ENCODE data around the gene ZNF789.

Gene ZNF789

DNA sequence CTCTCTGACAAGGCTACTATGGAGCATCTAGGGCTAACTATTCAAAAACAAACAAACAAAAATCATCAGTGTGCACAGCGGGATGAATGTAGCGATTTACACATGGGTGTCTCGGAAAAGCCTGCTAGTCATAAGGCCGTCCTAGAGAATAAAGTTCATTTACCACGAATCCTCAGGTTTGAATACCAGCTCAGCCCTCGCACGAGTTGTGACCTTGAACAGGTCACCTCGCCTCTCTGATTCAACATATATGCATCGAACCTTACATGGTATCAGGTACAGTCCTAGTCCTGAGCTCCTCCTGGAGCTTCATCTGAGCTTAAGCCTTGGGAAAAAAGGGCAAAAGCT is 7.3 kb upstream of the ZNF789 start:
- H3K4ac ChIP-seq (ENCODE audit: low read length): no peak overlapping the region
- H2BK5ac ChIP-seq (ENCODE audit: low read length): no peak overlapping the region
- H3K23ac ChIP-seq (ENCODE audit: low read depth, low read length, poor library complexity): no peak overlapping the region
- H2AK5ac ChIP-seq (ENCODE audit: low read depth, low read length): no peak overlapping the region
- peak overlapping the region; percentile 97 for H3K18ac ChIP-seq (ENCODE audit: low read length)
- H2BK120ac ChIP-seq (ENCODE audit: low read depth, low read length): no peak overlapping the region
- H4K8ac ChIP-seq (ENCODE audit: low read depth, low read length): peak overlapping the region; percentile 77
- peaks cover 9% of the 10 kb centered on the region for H3K79me1 ChIP-seq (ENCODE audit: low read depth, low read length)
- H3K9ac ChIP-seq (ENCODE audit: low read depth, low read length, poor library complexity): peak overlapping the region; percentile 96
- peak overlapping the region; percentile 93 for H2AFZ ChIP-seq (ENCODE audit: low read length)
- peaks cover 0 to 1% of the 10 kb centered on the region in 2 donors for H3K4me1 ChIP-seq (ENCODE audit: control insufficient read depth in 2 of 2, insufficient read depth in 1 of 2, low read depth in 1 of 2, low read length in 2 of 2)
- H3K4me3 ChIP-seq (ENCODE audit: low read length in 2 of 2): peak overlapping the region; percentile 86 to 97
- H2BK12ac ChIP-seq (ENCODE audit: low read length): no peak overlapping the region
- no peak for DNase-seq (ENCODE audit: low spot score)
- H3K9me3 ChIP-seq (replicated peaks in 1 of 2; ENCODE audit: control insufficient read depth in 2 of 2, insufficient read depth in 1 of 2, low read depth in 1 of 2, low read length in 2 of 2): peaks cover 0 to 2% of the 10 kb centered on the region in 2 donors
- H4K91ac ChIP-seq (ENCODE audit: low read depth, low read length, poor library complexity): no peak overlapping the region
- peak overlapping the region; percentile 86 for H3K4me2 ChIP-seq (ENCODE audit: insufficient read depth, low read length, poor library complexity, severe bottlenecking)
- no peak overlapping the region for H3K27ac ChIP-seq (replicated peaks; ENCODE audit: low read length)
- no peak overlapping the region for H2BK15ac ChIP-seq (ENCODE audit: low read length)
- H3K36me3 ChIP-seq (replicated peaks in 1 of 2; ENCODE audit: control insufficient read depth in 2 of 2, insufficient read depth in 2 of 2, low read length in 2 of 2): peaks cover 12 to 25% of the 10 kb centered on the region in 2 donors
- H3K27me3 ChIP-seq (ENCODE audit: control insufficient read depth in 3 of 3, insufficient read depth in 3 of 3, low read depth in 1 of 3, low read length in 3 of 3): peaks cover 0 to 3% (median 0%) of the 10 kb centered on the region in 3 experiments
- no peak overlapping the region for H3K14ac ChIP-seq (ENCODE audit: low read length)
- no CpG with 5 or more reads among the region's 9 CpGs for WGBS, 2 donors (ENCODE audit: extremely low coverage in 2 of 2, insufficient read length in 2 of 2, insufficient replicate concordance in 1 of 2)

DNA sequence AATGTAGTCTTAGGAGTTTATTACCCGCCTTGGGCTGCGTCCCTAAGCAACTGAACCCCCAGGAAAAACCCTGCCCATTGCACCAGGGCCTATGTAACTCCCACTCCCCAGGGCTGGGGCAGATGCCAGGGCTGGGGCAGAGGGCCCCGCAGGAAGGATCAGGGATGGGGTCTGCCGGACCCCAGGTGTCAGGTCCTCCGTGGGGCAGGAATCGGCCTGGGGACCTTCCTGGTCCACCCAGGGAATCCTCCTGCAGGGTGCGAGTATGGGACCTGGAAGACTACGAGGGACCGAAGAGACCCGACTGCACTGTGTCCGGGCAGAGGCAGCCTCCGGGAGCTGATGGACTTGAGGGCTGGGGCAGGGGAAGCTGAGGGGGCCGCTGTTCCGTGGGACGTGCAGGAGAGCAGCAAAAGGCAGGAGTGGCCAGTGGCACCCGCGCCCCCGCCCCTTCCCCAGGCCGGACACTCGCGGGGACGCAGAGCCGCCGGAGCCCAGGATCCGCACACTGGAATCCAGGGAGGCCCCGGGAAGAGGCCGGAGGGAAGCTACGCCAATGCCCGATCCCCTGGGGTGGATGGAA is 4.3 kb upstream of the ZNF789 start:
- no CpG with 5 or more reads among the region's 29 CpGs for WGBS, 2 donors (ENCODE audit: extremely low coverage in 2 of 2, insufficient read length in 2 of 2, insufficient replicate concordance in 1 of 2)
- H2AK5ac ChIP-seq (ENCODE audit: low read depth, low read length): no peak overlapping the region
- H3K14ac ChIP-seq (ENCODE audit: low read length): no peak overlapping the region
- no peak overlapping the region for H3K4me2 ChIP-seq (ENCODE audit: insufficient read depth, low read length, poor library complexity, severe bottlenecking)
- no peak overlapping the region for H2AFZ ChIP-seq (ENCODE audit: low read length)
- peaks cover 0 to 1% of the 10 kb centered on the region in 2 donors for H3K4me1 ChIP-seq (ENCODE audit: control insufficient read depth in 2 of 2, insufficient read depth in 1 of 2, low read depth in 1 of 2, low read length in 2 of 2)
- no peak overlapping the region for H4K91ac ChIP-seq (ENCODE audit: low read depth, low read length, poor library complexity)
- no peak overlapping the region for H2BK120ac ChIP-seq (ENCODE audit: low read depth, low read length)
- H3K9ac ChIP-seq (ENCODE audit: low read depth, low read length, poor library complexity): no peak overlapping the region
- peaks cover 5 to 8% of the 10 kb centered on the region in 2 donors for H3K36me3 ChIP-seq (replicated peaks in 1 of 2; ENCODE audit: control insufficient read depth in 2 of 2, insufficient read depth in 2 of 2, low read length in 2 of 2)
- no peak overlapping the region for H2BK12ac ChIP-seq (ENCODE audit: low read length)
- DNase-seq (ENCODE audit: low spot score): no peak
- H2BK5ac ChIP-seq (ENCODE audit: low read length): no peak overlapping the region
- H3K4me3 ChIP-seq (ENCODE audit: low read length in 2 of 2): no peak overlapping the region
- peaks cover 5% of the 10 kb centered on the region for H3K79me1 ChIP-seq (ENCODE audit: low read depth, low read length)
- no peak overlapping the region for H3K18ac ChIP-seq (ENCODE audit: low read length)
- peaks cover 0 to 3% (median 0%) of the 10 kb centered on the region in 3 experiments for H3K27me3 ChIP-seq (ENCODE audit: control insufficient read depth in 3 of 3, insufficient read depth in 3 of 3, low read depth in 1 of 3, low read length in 3 of 3)
- H3K4ac ChIP-seq (ENCODE audit: low read length): no peak overlapping the region
- H3K27ac ChIP-seq (replicated peaks; ENCODE audit: low read length): no peak overlapping the region
- H4K8ac ChIP-seq (ENCODE audit: low read depth, low read length): no peak overlapping the region
- no peak overlapping the region for H3K23ac ChIP-seq (ENCODE audit: low read depth, low read length, poor library complexity)
- no peak overlapping the region for H2BK15ac ChIP-seq (ENCODE audit: low read length)
- H3K9me3 ChIP-seq (replicated peaks in 1 of 2; ENCODE audit: control insufficient read depth in 2 of 2, insufficient read depth in 1 of 2, low read depth in 1 of 2, low read length in 2 of 2): no peaks in the 10 kb centered on the region

DNA sequence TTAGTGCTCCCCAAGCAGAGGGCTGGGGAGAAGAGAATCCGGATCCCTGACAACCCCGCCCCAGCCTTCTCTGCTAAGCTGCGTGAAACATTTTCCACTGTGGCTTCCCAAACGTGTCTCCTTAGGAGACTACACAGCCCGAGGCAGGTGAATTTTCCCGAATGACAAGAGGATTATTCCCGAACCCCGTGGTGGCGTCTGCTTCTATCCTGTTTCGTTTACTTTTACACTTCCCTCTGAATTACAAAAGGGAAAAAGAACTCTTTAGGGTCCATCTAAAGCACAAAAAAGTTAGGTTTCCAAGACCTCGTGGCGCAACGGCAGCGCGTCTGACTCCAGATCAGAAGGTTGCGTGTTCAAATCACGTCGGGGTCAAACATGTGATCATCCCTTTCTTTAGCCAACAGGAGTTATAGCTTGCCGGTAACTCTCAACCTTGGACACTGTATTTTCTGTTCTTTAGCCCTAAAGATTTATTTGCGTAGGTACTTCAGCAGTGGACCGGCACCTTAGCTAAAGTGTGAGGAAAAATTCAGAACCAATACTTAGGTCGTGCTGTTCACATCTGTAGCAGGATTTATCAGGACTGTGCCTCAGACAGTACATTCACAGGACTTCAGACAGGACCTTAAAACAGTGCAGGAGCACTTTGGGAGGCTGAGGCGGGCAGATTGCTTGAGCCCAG is 3.2 kb upstream of the ZNF789 start:
- Histone ChIP-seq H3K23ac (ENCODE audit: low read depth, low read length, poor library complexity) (no peak overlapping the region), H2BK12ac (ENCODE audit: low read length) (no peak overlapping the region), H2BK120ac (ENCODE audit: low read depth, low read length) (no peak overlapping the region), H3K36me3 (replicated peaks in 1 of 2; ENCODE audit: control insufficient read depth in 2 of 2, insufficient read depth in 2 of 2, low read length in 2 of 2) (no peaks in the 10 kb centered on the region), H3K27me3 (ENCODE audit: control insufficient read depth in 3 of 3, insufficient read depth in 3 of 3, low read depth in 1 of 3, low read length in 3 of 3) (peaks cover 0 to 3% (median 0%) of the 10 kb centered on the region in 3 experiments), H3K4me1 (ENCODE audit: control insufficient read depth in 2 of 2, insufficient read depth in 1 of 2, low read depth in 1 of 2, low read length in 2 of 2) (peaks cover 1 to 2% of the 10 kb centered on the region in 2 donors), H3K18ac (ENCODE audit: low read length) (no peak overlapping the region), H3K4me3 (ENCODE audit: low read length in 2 of 2) (no peak overlapping the region), H3K4ac (ENCODE audit: low read length) (no peak overlapping the region), H2AK5ac (ENCODE audit: low read depth, low read length) (no peak overlapping the region), H2BK5ac (ENCODE audit: low read length) (no peak overlapping the region), H3K9ac (ENCODE audit: low read depth, low read length, poor library complexity) (no peak overlapping the region), H2AFZ (ENCODE audit: low read length) (peak overlapping the region; percentile 75), H3K79me1 (ENCODE audit: low read depth, low read length) (peaks cover 5% of the 10 kb centered on the region), H3K9me3 (replicated peaks in 1 of 2; ENCODE audit: control insufficient read depth in 2 of 2, insufficient read depth in 1 of 2, low read depth in 1 of 2, low read length in 2 of 2) (no peaks in the 10 kb centered on the region), H4K8ac (ENCODE audit: low read depth, low read length) (peak overlapping the region; percentile 19), H3K4me2 (ENCODE audit: insufficient read depth, low read length, poor library complexity, severe bottlenecking) (no peak overlapping the region), H2BK15ac (ENCODE audit: low read length) (no peak overlapping the region), H4K91ac (ENCODE audit: low read depth, low read length, poor library complexity) (no peak overlapping the region), H3K27ac (replicated peaks; ENCODE audit: low read length) (no peak overlapping the region), H3K14ac (ENCODE audit: low read length) (no peak overlapping the region)
- no CpG with 5 or more reads among the region's 23 CpGs for WGBS, 2 donors (ENCODE audit: extremely low coverage in 2 of 2, insufficient read length in 2 of 2, insufficient replicate concordance in 1 of 2)
- DNase-seq (ENCODE audit: low spot score): no peak

DNA sequence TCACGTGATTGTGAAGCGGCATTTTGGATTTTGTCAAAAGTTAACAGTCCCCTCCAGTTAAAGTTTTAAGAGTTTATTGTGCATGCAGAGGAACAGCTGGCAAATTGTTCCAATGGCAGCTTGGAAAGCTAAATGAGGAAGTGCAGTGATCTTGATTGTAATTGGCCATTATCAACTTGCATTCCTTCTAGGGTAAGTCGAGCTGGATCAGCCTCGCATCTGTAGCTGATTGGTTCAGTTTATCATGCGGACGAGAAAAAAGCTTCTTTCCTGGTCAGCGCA is 566 bp downstream of the ZNF789 start:
- Histone ChIP-seq H4K91ac (ENCODE audit: low read depth, low read length, poor library complexity) (no peak overlapping the region), H2BK120ac (ENCODE audit: low read depth, low read length) (no peak overlapping the region), H3K79me1 (ENCODE audit: low read depth, low read length) (no peaks in the 10 kb centered on the region), H3K18ac (ENCODE audit: low read length) (no peak overlapping the region), H4K8ac (ENCODE audit: low read depth, low read length) (no peak overlapping the region), H2BK15ac (ENCODE audit: low read length) (no peak overlapping the region), H3K4me2 (ENCODE audit: insufficient read depth, low read length, poor library complexity, severe bottlenecking) (peak overlapping the region; percentile 81), H2AK5ac (ENCODE audit: low read depth, low read length) (no peak overlapping the region), H2AFZ (ENCODE audit: low read length) (peak overlapping the region; percentile 90), H3K14ac (ENCODE audit: low read length) (no peak overlapping the region), H3K4me1 (ENCODE audit: control insufficient read depth in 2 of 2, insufficient read depth in 1 of 2, low read depth in 1 of 2, low read length in 2 of 2) (peaks cover 0 to 2% of the 10 kb centered on the region in 2 donors), H2BK5ac (ENCODE audit: low read length) (no peak overlapping the region), H3K4ac (ENCODE audit: low read length) (no peak overlapping the region), H3K9ac (ENCODE audit: low read depth, low read length, poor library complexity) (peak overlapping the region; percentile 91), H3K4me3 (ENCODE audit: low read length in 2 of 2) (peak overlapping the region; percentile 74 to 95), H3K27ac (replicated peaks; ENCODE audit: low read length) (no peak overlapping the region), H2BK12ac (ENCODE audit: low read length) (no peak overlapping the region), H3K27me3 (ENCODE audit: control insufficient read depth in 3 of 3, insufficient read depth in 3 of 3, low read depth in 1 of 3, low read length in 3 of 3) (peaks cover 0 to 3% (median 0%) of the 10 kb centered on the region in 3 experiments), H3K36me3 (replicated peaks in 1 of 2; ENCODE audit: control insufficient read depth in 2 of 2, insufficient read depth in 2 of 2, low read length in 2 of 2) (peaks cover 7 to 20% of the 10 kb centered on the region in 2 donors), H3K9me3 (replicated peaks in 1 of 2; ENCODE audit: control insufficient read depth in 2 of 2, insufficient read depth in 1 of 2, low read depth in 1 of 2, low read length in 2 of 2) (no peaks in the 10 kb centered on the region), H3K23ac (ENCODE audit: low read depth, low read length, poor library complexity) (no peak overlapping the region)
- peak; percentile 11 for DNase-seq (ENCODE audit: low spot score)
- no CpG with 5 or more reads among the region's 7 CpGs for WGBS, 2 donors (ENCODE audit: extremely low coverage in 2 of 2, insufficient read length in 2 of 2, insufficient replicate concordance in 1 of 2)
